AG04450 (cell line): ENCODE results near the gene CEP85. TPM values are rescaled to one million over a fixed set of nuclear protein-coding genes. Genes with fewer than 3 reads are reported as not detected.

Experiments
- CTCF ChIA-PET: fragments of 300-600, 350-600 bp; formaldehyde crosslinking; extraction: SDS; loops from one replicate; lab custom pipeline; 2022; ENCODE audit warnings: antibody characterized with exemption, inconsistent platforms; lab: Charles Lee
- POLR2A ChIA-PET: fragments of 350-600 bp; formaldehyde crosslinking; extraction: SDS; loops from one replicate; lab custom pipeline; 2021; ENCODE audit warnings: antibody characterized with exemption, inconsistent platforms; lab: Yijun Ruan, JAX
- DNase-seq: peaks from one replicate; pipeline ENCODE4 v3.0.0-alpha.2; 2011; ENCODE audit warnings: low read depth, low spot score
- H3K27ac ChIP-seq: one replicate; pipeline ENCODE4 v1.5.1; 2012; ENCODE audit warnings: low read depth, low read length, control low read depth
- H3K27me3 ChIP-seq: one replicate; pipeline ENCODE4 v1.6.0; 2012; ENCODE audit warnings: low read length; ENCODE audit not compliant: control insufficient read depth, insufficient read depth
- H3K4me3 ChIP-seq: 2 replicates; pipeline ENCODE4 v1.5.1; 2011; ENCODE audit warnings: mild to moderate bottlenecking, low read depth, low read length, control low read depth
- H3K9me3 ChIP-seq: 2 replicates; pipeline ENCODE4 v1.5.1; 2012; ENCODE audit warnings: low read length; ENCODE audit not compliant: control insufficient read depth, insufficient read depth
- polyA plus RNA-seq: library from polyadenylated mRNA; depleted of rRNA; stranded (reverse); fragments of >200 nt; gene quantifications from 2 replicates; pipeline ENCODE4 v1.2.3, GENCODE V29; 2011
- TF ChIP-seq, protein P1 (sequence below): IDR thresholded peaks from 2 replicates; pipeline ENCODE4 v1.5.1; 2011; ENCODE audit warnings: low read depth, low read length, control low read depth, inconsistent platforms

The CEP85 gene
- polyA plus RNA-seq, 1 experiment, result 5.8 TPM

DNA sequence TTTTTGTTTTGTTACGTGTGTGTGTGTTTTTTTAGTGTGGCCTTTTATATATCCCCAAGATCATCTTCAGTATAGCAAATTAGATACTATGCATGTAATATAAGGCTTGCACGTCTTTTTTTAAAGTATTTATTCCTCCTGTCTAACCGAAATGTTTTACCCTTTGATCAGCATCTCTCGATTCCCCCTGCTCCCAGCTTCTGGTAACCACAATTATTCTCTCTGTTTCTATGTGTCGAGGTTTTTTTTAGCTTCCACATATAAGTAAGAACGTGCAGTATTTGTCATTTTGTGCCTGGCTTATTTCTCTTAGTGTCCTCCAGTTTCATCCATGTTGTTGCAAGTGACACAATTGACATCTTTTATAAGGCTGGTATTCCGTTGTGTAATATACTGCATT, 18.7 kb downstream of the CEP85 start:
- TF ChIP-seq, protein P1, sequence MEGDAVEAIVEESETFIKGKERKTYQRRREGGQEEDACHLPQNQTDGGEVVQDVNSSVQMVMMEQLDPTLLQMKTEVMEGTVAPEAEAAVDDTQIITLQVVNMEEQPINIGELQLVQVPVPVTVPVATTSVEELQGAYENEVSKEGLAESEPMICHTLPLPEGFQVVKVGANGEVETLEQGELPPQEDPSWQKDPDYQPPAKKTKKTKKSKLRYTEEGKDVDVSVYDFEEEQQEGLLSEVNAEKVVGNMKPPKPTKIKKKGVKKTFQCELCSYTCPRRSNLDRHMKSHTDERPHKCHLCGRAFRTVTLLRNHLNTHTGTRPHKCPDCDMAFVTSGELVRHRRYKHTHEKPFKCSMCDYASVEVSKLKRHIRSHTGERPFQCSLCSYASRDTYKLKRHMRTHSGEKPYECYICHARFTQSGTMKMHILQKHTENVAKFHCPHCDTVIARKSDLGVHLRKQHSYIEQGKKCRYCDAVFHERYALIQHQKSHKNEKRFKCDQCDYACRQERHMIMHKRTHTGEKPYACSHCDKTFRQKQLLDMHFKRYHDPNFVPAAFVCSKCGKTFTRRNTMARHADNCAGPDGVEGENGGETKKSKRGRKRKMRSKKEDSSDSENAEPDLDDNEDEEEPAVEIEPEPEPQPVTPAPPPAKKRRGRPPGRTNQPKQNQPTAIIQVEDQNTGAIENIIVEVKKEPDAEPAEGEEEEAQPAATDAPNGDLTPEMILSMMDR, result no peak
- CTCF ChIA-PET, result interaction anchor here (1.1 to 1.3 kb wide), 2 partner anchors 19 to 23 kb away, joined by 3 to 5 read pairs; partner anchors contain the start of gene CEP85
- no peak overlapping the region for H3K27ac ChIP-seq
- H3K9me3 ChIP-seq, result no peaks in the 10 kb centered on the region
- no peak overlapping the region for H3K4me3 ChIP-seq
- DNase-seq, result no peak
- H3K27me3 ChIP-seq, result no peaks in the 10 kb centered on the region
- POLR2A ChIA-PET, result no interaction called here

DNA sequence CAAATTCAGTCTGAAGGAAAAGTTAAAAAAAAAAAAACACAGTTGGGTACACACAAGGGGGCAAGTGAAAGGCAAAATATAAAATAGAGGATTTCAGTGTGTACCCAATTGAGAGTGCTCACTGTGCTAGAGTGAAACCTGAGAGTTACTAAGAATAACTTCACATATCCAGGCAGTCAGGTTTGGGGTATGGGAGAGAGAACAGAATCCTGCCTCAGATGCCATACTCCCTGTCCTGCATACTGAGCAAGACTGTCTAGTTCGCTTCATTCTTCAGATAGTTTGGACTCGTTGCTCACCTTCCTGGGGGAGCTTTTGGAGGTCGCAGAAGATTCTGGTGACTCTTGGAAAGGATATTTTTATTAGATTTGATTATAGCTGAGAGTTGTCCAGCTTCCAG, 20.4 kb downstream of the CEP85 start:
- TF ChIP-seq, protein P1, result no peak
- Histone ChIP-seq H3K27ac (no peak overlapping the region), H3K4me3 (no peak overlapping the region), H3K9me3 (no peaks in the 10 kb centered on the region), H3K27me3 (no peaks in the 10 kb centered on the region)
- no peak for DNase-seq
- ChIA-PET CTCF (interaction anchor here (0.5 to 2.2 kb wide), 4 partner anchors 14 to 67 kb away, joined by 3 to 8 read pairs (median 4); partner anchors contain the start of gene CEP85), POLR2A (no interaction called here)

DNA sequence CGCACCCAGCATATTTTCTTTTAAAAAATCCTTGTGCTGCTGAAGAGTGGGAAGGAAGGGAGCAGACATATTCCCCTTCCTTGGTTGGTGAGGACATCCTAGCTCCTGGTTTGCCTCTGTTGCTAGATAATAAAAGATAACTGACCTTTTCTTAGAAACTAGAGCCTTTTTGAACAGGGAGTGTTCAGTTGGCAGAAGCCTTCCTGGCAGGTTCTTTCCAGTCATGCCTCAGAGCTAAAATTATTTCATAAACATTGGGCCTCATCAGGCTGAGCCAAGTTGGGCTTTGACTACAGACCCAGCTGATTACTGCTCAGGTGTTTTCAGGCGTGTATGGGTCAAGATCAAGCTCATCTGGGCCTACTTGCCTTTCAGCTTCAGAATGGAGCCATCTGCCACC, 23.2 kb downstream of the CEP85 start:
- ChIA-PET CTCF (interaction anchor here (0.5 to 2.0 kb wide), 2 partner anchors 23 to 119 kb away, joined by 8 to 10 read pairs; partner anchors contain the start of gene CEP85), POLR2A (no interaction called here)
- TF ChIP-seq, protein P1, result no peak
- Histone ChIP-seq H3K27ac (no peak overlapping the region), H3K4me3 (no peak overlapping the region), H3K27me3 (no peaks in the 10 kb centered on the region), H3K9me3 (no peaks in the 10 kb centered on the region)
- no peak for DNase-seq

DNA sequence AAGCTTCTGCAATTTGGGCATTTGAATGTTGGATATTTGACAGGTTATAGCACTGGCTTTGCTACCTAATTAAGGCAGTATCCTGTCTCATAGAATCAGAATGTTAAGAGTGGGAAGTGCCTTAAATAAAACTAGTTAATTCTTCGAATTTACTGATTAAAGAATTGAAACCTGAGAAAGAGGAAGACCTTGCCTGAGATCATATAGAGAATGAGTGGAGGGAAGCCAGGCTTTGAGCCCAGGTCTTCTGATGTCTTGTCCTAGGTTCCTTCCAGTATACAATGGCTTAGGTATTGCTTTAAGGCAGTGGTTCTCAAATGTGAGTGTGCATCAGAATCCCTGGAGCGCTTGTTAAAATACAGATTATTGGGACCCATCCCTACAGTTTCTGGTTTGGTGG, 25.0 kb downstream of the CEP85 start:
- DNase-seq, result no peak
- CTCF ChIA-PET, result interaction anchor here (2.0 kb wide), 1 partner anchor 25 kb away, joined by 8 read pairs; the partner anchor contains the start of gene CEP85
- H3K9me3 ChIP-seq, result no peaks in the 10 kb centered on the region
- no peak overlapping the region for H3K4me3 ChIP-seq
- no peak overlapping the region for H3K27ac ChIP-seq
- TF ChIP-seq, protein P1, result no peak
- POLR2A ChIA-PET, result no interaction called here
- no peaks in the 10 kb centered on the region for H3K27me3 ChIP-seq

DNA sequence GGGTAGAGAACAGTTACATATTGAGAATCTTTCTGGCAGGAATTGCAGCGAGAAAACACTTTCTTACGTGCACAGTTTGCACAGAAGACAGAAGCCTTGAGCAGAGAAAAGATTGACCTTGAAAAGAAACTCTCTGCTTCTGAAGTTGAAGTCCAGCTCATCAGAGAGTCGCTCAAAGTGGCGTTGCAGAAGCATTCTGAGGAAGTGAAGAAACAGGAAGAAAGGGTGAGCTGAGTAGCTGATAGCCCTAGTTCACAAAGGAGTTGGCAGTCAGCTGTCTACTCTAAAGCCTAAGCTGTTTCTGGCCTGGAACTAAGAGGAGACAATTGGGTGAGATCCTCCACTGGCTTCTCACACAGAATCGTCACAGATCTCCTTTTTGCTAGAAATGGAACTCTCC, 25.6 kb downstream of the CEP85 start:
- CTCF ChIA-PET, result no interaction called here
- TF ChIP-seq, protein P1, result no peak
- POLR2A ChIA-PET, result no interaction called here
- H3K9me3 ChIP-seq, result no peaks in the 10 kb centered on the region
- no peak overlapping the region for H3K27ac ChIP-seq
- no peak for DNase-seq
- no peak overlapping the region for H3K4me3 ChIP-seq
- H3K27me3 ChIP-seq, result no peaks in the 10 kb centered on the region
